Posterior vena cava (tissue), 2 donors: ENCODE data around the gene PARD3B. TPM values are rescaled to one million over a fixed set of nuclear protein-coding genes. Genes with fewer than 3 reads are reported as not detected.
A peak's percentile ranks its signal among the peaks of the same experiment; 100 is the strongest.

ENCODE experiments used
- DNase-seq: peaks from one replicate; pipeline ENCODE4 v3.0.0-alpha.2; 2020; ENCODE audit warnings: low spot score
- intact Hi-C, 2 donors: fragments of 100-400 bp; cut with DNase I; formaldehyde crosslinking; loops; one replicate each; pipeline versions ENCODE4 v1.14.1 to v1.14.2; 2022 to 2023
- total RNA-seq, 2 donors: library from RNA; stranded (reverse); fragmentation: NEBNext Ultra II Directional; extraction: Animal tissue kit (Norgen Biotek cat#: 25700); gene quantifications; one replicate each; pipeline ENCODE4 v1.2.1, GENCODE V29; 2021
- donor health status: DM: yes; HTN: yes; CAD: no.
- donor health status: DM: yes; HTN: yes; CAD: no.

The PARD3B gene
- total RNA-seq, 2 donors from 2014 or later: 37.0 to 48.1 TPM

DNA sequence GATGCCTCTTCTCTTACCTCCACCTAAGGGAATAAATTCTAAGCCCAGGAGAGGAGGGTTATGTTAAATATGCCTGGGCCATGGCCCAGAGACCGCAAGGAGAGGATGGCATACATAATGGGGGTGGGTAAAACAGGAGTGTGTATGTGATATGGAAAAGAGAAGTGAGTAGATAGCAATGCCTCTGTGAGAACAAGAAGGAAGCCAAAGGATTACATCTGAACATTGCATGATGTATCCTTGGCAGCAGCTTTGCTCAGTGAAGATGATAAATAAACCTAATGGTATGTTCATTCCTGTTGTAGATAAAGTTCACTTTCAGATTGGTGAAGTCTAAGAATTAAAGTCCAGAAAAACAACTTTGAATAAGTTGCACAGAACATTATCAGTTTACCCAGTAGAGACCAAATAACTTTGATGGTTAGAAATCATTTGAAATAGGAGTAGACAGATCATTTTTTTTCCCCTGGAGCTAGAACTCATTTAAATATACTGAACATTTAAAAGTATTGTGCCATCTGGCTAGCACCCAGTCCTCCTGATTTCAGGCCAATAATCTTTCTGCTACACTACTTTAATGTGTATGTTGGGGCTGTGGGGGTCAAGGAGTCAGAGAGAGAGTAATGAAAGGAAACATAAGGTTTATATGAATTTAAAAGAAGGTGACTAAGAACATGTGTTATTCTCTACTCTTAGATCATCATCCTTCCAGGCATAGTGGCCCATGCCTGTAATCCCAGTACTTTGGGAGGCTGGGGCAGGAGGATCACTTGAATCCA, 231.7 kb downstream of the PARD3B start:
- DNase-seq: no peak
- intact Hi-C loops: no loop called here

DNA sequence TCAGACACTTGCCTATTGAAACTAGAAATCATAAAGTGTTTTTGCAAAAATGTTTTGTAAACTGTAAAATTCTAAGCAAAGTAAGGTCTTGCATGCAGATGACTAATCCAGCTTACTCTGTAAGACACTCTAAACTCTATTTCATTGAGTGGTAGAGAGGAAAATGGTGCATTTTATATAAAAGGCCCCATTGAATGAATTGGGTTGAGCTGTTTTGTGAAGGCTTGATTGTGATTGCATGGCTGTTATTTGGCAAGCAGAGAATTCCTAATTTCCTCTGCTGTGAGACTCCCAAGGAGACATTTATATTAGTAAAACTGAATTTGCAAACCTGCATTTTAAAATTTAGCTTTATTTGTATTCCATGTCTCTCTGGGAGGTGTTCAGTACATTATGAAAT, 234.5 kb downstream of the PARD3B start:
- no peak for DNase-seq
- intact Hi-C loops: no loop called here

DNA sequence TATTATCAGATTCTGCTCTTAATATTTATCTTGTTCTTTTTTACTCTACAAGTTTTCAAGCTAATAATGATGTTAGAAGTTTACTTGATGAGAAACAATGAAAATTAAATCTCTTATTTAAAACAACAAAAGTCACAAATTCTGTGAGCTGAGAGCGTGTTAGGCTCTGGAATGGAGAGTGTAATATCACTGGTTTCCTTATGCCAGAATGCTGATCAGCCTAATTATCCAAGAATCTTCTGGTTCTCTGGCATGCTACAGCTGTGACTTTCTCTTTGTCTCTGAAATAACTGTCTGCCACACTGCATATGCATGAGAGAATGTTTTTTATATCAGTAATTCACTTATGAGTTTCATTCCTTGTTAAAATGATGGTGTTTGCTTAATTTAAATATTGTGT, 236.7 kb downstream of the PARD3B start:
- no peak for DNase-seq
- intact Hi-C loops: no loop called here

DNA sequence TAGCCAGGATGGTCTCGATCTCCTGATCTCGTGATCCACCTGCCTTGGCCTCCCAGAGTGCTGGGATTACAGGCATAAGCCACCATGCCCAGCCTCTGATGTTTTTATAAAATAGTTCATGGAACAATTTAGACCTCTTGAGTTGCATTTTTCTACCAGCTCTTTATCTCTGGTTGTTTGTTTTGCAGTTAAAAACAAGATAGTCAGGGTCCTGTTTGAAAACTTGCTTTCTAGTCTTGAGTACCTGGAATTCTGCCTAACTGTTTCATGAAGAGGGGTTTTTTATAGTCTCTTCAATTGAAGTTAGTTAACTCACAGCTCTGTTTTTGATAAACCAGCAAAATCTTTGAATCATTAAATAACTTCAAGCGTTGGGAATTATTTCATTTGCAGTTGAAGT, 244.8 kb downstream of the PARD3B start:
- intact Hi-C loops: no loop called here
- DNase-seq: no peak

DNA sequence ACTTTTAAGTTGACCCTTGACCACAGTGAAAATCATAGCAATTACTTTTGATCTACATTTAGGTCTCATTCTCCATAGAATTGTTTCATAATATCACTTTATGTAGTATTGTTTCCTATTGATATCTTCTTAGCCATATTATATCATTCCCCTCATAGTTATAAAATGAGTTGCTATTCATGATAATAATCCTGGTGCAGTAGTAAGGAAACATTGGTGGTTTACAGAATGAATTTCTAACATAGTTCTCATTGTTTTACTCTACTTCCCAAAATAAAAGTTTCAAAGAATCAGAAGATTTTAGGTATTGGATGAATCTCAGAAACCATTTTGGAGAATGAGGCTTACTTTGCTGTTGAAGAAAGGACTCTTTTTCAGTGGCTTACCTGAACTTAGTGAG, 246.0 kb downstream of the PARD3B start:
- no peak for DNase-seq
- intact Hi-C loops: no loop called here

DNA sequence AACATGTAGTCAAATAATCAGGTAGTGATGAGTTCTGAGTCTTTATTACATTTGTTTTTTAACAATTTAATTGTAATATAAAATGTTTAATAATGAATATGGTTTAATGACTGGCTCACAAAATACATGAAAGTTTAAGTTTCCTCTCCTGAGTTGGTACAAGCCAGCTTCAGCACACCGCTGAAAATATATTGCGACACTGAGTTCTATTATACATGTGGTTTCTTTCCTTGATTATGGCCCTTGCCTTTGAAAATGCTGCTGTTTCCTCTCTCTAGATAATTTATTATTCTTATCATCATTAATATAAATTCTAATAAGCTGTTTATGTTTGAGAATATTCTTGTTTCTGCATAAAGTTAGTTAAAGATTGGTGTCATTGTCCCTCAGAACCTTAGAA, 249.3 kb downstream of the PARD3B start:
- intact Hi-C loops: no loop called here
- no peak for DNase-seq

DNA sequence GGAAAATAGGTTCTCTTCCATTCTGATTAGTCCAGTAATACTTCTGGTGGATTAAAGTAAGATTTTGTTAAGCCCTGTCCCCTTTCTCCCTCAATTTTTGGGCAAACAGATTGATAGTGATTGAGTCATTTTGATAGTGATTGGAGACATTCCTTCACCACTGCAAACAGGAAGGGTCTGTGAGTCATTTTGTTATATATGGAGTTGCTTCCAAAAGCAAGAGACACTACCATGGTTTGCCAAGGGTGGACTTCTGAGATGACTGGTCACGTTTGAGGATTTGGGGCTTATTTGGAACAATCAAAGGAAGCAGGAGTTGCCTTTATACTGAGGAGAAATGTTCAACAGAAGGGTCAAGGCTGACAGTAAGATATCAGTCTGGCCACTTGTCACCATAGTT, 249.9 kb downstream of the PARD3B start:
- no peak for DNase-seq
- intact Hi-C loops: no loop called here

DNA sequence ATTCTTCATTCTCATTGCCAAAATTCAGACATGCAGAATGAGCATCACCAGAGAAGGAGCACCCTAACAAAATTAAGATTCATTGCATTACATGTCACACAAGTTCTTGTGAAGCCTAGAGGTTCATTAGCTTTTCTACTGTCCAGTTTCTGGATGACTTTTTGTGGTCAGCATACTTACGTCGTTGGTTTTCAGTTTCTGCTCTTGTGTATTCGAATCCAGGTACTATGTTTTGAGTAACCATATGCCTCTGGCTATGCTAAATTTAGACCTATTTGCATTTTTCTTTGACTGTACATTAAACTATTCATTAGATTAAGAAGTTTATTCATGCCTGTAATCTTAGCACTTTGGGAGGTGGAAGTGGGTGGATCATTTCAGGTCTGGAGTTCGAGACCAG, 251.3 kb downstream of the PARD3B start:
- no peak for DNase-seq
- intact Hi-C loops: no loop called here

DNA sequence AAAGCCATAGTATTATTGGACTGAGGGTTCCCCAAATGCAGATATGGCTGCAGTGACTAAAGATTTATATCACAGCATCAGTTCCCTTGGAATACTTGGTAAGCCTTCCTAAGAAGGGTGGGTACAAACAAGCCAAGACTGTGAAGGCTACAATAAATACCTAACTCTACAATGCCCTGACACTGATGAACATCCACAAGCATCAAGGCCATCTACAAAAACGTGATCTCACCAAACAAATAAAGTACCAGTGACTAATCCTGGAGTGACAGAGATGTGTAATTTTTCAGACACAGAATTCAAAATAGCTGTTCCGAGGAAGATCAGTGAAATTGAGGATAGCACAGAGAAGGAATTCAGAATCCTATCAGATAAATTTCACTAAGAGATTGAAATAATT, 254.5 kb downstream of the PARD3B start:
- DNase-seq: no peak
- intact Hi-C loops: no loop called here

DNA sequence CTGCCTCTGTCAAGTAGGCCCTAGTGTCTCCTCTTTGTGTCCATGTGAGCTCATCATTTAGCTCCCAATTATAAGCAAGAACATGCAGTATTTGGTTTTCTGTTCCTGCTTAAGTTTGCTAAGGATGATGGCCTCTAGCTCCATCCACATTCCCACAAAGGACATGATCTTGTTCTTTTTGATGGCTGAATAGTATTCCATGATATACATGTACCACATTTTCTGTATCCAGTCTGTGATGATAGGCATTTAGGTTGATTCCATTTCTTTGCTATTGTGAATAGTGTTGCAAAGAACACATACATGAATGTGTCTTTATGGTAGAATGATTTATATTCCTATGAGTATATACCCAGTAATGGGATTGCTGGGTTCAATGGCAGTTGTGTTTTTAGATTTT, 263.2 kb downstream of the PARD3B start:
- intact Hi-C loops: no loop called here
- DNase-seq: no peak

DNA sequence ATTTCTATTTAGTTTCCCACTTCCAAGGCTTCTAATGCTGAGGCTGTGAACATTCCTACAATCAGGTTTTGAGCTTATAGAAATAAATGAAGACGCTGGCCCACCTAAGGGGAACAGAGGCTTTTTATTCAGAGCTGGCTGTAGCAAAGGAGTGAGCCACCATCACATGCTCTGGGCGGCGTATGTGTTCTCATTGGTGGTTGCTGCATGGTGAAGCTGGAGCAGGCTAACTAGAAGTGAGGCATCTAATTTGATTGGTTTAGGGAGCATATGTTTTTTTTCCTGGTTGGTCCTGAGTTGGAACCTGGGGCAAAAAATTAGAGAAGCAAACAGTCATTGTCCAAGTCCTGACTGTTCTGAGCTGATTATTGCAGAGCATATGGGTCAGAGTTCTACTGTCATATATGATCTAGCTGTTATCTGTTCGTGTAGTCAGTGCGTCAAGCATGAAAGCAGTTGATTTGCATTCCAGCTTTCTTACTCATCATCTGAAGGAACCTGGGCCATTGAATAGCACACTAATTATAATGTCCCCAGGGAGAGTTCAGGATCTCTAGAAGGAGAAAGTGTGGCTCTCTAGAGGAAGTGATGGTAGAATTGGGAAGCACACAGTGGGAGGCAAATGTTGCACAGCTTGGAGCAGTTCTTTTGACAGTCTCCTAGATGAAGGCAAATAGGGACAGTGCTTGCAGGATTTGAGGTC, 279.6 kb downstream of the PARD3B start:
- no peak for DNase-seq
- intact Hi-C loops: no loop called here

DNA sequence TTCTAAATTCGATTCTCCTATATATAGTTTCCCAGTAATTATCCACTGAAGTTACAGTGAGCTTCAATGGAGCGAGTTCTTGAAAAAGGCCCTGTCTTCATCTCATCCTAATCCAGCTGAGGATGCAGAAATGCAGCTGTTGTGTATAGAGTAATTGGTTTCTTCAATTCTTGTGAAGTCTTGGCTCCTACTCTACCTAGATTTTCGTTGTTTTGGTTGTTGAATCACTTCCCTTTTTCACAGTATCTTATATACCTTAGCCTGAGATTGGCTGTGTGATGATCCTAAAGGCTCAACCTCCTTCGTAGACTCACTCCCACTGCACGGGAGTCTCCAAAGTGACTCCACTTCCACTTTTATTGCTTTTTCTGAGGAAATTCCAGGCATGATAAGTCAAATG, 280.4 kb downstream of the PARD3B start:
- no peak for DNase-seq
- intact Hi-C loops: no loop called here

DNA sequence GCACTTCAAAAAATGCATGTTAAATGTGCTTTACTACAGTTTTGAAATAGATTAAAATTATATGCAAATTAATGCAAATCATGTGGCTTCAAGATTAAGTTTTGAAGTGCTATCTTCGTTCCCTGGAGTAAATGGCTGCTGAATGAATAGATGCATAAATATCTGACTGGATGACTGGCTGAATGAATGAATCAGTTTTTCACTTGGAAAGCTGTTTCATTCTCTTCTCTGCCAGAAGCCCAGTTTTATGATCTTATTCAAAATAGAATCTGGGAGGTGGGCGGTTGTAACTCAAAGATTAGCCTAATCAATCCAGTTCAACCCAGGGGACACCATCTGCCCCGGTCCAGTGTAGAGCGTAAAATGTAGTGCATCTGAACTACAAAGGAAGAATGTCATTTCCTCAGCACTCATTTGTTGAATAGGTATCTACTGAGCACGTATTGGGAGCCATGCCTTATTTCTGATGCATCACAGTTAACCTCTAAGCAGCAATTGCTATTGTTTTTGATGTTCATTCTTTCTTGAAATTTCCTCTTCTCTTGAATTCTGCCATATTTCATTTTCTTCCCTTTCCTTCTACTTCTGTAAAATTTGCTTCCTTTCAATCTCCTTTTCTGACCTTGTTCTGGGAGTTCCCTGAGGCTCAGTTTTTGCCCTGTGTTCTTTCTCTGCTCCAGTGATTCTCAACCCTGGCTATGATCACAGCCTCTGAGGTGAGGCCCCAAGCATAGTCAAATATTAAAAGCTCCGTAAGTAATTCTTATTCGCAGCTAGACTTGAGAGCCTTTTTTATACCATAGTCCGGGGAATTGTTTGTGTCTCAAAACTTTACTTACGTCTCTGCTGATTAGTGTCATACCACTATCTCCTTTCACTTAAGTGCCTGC, 282.7 kb downstream of the PARD3B start:
- DNase-seq: no peak
- intact Hi-C loops: no loop called here

DNA sequence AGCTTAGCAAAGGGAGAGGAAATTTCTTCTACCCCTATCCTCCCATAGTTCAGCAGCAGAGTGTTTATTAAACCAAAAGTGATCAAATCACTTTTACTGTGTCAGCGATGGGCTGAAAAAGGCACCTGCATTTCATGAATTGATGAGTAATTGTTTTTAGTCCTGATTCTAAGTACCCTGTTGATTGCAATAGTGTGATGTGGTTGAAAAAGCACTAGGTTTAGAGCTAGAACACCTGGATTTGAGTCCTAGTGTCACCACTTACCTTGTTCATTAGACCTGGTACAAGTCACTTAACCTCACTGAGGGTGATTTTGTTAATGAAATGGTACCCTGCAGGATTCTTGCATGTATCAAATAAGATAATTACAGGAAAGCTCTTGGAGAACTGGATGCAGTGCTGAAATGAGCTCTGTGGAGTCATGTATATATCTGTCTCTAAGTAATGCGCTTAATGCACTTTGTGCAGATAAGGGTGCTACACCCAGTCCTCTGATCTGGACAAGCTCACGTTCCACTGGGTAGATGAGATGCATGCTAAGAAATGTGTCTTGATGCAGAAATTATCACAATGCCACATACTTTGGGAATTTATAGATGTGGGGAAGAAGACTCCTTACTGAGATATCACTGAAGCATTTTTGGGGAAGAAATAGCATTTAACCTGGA, 289.6 kb downstream of the PARD3B start:
- intact Hi-C loops: no loop called here
- DNase-seq: no peak

DNA sequence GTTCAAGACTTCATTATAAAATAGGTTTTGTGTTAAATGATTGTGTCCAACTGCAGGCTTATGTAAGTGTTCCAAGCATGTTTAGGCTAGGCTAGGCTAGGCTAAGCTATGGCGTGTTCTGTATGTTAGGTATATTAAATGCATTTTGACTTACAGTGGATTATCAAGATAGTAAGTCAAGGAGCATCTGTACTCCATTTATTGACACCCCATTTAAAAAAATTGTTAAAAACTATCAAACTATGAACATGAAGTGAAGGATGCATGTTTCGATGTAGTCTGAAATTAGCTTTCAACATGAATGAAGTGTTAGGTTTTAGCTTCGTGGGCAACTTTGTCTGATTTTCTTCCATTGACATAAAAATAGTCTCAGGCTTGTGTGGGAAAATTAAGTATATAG, 290.5 kb downstream of the PARD3B start:
- DNase-seq: no peak
- intact Hi-C loops: no loop called here

DNA sequence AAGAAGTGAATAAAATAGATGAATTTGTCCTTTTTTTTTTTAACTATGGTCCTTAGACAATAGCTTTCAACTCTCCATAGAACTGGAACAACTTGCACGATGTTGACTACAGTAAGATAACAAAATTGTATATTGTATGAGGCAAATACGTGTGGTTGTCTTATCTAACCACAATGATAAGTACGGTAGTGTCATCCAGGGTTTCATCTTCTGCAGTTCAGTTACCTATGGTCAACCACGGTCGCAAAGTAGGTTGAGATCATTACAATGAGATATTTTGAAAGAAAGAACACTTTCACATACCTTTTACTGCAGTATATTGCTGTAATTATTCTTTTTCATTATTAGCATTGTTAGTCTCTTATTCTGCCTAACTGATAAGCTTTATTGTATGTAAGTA, 295.2 kb downstream of the PARD3B start:
- intact Hi-C loops: no loop called here
- DNase-seq: no peak

DNA sequence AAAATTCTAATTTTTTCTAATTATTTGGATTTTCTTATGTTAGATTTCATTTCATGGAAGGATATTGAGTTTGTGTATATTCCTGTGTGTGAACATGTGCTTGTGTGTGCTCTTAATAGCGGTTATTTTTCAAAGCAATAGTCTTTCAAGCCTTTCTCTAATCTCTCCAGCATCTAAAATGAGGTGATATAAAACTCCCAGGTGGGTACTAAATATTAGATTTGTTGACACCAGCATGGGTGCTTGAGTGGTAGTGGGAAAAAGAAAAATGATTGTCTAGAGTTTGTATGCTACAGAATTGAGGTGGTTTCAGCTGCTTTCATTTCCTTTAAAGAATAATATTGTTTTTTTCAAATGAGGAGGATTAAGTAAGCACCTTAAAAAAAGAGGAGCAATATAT, 296.8 kb downstream of the PARD3B start:
- intact Hi-C loops: no loop called here

DNA sequence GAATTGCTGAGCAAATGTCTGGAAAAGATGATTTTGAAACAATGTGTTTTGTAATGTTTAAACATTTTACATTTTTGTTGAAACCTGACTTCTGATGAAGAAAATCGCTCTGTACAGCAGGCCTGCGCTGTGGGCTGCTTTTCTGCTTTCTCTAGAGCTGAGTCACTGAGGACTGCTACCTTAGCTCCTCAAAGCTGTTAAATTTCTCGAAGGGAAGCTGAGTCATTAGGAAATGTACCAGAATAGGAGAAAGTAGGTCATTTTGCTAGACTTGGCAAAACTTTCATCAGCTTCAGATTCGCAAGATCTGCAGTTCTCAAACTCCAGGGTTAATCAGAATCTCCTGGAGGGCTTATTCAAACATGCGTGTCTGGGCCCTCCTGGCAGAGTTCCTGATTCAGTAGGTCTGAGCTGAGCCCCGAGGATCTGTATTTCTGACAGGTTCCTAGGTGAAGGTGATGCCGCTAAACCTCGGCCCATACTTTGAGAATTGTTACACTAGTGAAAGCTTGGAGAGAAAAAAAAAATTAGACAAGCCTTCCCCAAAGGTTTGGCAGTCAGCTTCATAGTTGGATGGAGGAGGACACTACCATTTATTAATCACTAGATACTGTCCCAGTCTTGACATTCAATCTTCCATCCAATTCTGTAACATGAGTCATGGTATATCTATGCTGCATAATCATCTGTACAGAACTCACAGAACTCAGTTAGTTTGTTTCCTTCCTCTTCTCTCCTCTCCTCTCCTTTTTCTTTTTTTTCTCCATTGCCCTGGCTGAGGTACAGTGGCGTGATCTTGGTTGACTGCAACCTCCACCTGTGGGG, 297.6 kb downstream of the PARD3B start:
- intact Hi-C loops: no loop called here
- DNase-seq: peak; percentile 85

More for the DNA sequence above, 296.8 kb downstream of the PARD3B start:
- DNase-seq: no peak

DNA sequence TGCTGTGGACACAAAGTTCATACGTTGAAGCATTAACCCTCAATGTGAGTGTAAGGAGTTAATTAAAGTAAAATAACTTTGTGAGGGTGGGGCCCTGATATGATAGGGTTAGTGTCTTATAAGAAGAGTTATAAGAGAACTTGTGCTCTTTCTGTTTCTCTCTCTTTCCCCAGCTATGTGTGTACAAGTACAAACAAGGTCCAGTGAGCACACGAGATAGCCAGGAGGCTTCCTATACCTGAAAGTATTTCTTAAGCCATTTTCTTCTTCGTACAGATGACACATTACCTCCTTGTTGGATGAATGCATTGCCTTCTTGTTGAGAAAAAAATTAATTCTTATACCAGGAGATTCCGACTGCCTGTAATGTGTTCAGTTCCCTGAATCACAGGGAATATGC, 301.2 kb downstream of the PARD3B start:
- DNase-seq: no peak

More for the DNA sequence above, 301.2 kb downstream of the PARD3B start:
- intact Hi-C loops: no loop called here
